NB4 (cell line): ENCODE measurements around the gene SPAG9.
A peak's percentile ranks its signal among the peaks of the same experiment; 100 is the strongest.

Source experiments
- DNase-seq: peaks from one replicate; pipeline ENCODE4 v3.0.0; 2010; ENCODE audit warnings: low read depth
- H3K4me3 ChIP-seq: one replicate; pipeline ENCODE4 v1.5.1; 2011; ENCODE audit warnings: mild to moderate bottlenecking, low read depth, low read length, moderate library complexity
- CTCF ChIP-seq: IDR thresholded peaks from one replicate; pipeline ENCODE4 v1.5.1; 2012; ENCODE audit warnings: low read depth, low read length
- MAX ChIP-seq: IDR thresholded peaks from 2 replicates; pipeline ENCODE4 v1.6.1; 2011; ENCODE audit warnings: low read depth, low read length
- MYC ChIP-seq: IDR thresholded peaks from 2 replicates; pipeline ENCODE4 v1.6.1; 2011; ENCODE audit warnings: low read depth, low read length
- POLR2A ChIP-seq: IDR thresholded peaks from 2 replicates; pipeline ENCODE4 v1.6.1; 2011; ENCODE audit warnings: mild to moderate bottlenecking; ENCODE audit not compliant: insufficient read length; ENCODE audit errors: extremely low read depth

Gene SPAG9

GRCh38 chr17:51035431-51035830 is 85.2 kb downstream of the SPAG9 start:
- DNase-seq: peak; percentile 7
- no peak for TF ChIP-seq MYC
- TF ChIP-seq POLR2A: no peak
- no peak for TF ChIP-seq CTCF
- TF ChIP-seq MAX: no peak
- H3K4me3 ChIP-seq: no peak overlapping the region

GRCh38 chr17:51034800-51035199 is 85.9 kb downstream of the SPAG9 start:
- TF ChIP-seq POLR2A: no peak
- no peak overlapping the region for H3K4me3 ChIP-seq
- DNase-seq: no peak

- no peak overlapping the region for H3K4me3 ChIP-seq
- no peak for TF ChIP-seq POLR2A
- TF ChIP-seq CTCF: no peak
- no peak for TF ChIP-seq MAX
- no peak for TF ChIP-seq MYC
- no peak for DNase-seq
These were observed 87.8 kb downstream of the SPAG9 start for GRCh38 chr17:51032850-51033249.

- H3K4me3 ChIP-seq: no peak overlapping the region
- peak; percentile 10 for DNase-seq
- no peak for TF ChIP-seq POLR2A
- TF ChIP-seq CTCF: no peak
- no peak for TF ChIP-seq MAX
- no peak for TF ChIP-seq MYC
These were observed 90.9 kb downstream of the SPAG9 start for GRCh38 chr17:51029568-51030463.

GRCh38 chr17:51029142-51029541 is 91.5 kb downstream of the SPAG9 start:
- H3K4me3 ChIP-seq: no peak overlapping the region
- no peak for TF ChIP-seq MYC
- TF ChIP-seq CTCF: no peak
- no peak for TF ChIP-seq POLR2A
- TF ChIP-seq MAX: no peak
- peak; percentile 14 for DNase-seq

GRCh38 chr17:51028176-51028863 is 92.3 kb downstream of the SPAG9 start:
- no peak for TF ChIP-seq POLR2A
- TF ChIP-seq CTCF: no peak
- no peak for TF ChIP-seq MYC
- TF ChIP-seq MAX: no peak
- H3K4me3 ChIP-seq: no peak overlapping the region
- DNase-seq: no peak
